Choroid plexus epithelial cell (primary cell): ENCODE data around the gene PPL.
A peak's percentile ranks its signal among the peaks of the same experiment; 100 is the strongest.

ENCODE experiments used
- DNase-seq: peaks from one replicate; pipeline ENCODE4 v3.0.0-alpha.2; 2010; ENCODE audit warnings: low read depth
- H3K4me3 ChIP-seq: 2 replicates; pipeline ENCODE4 v1.5.1; 2011; ENCODE audit warnings: low read depth, mild to moderate bottlenecking, control low read depth, low read length, moderate library complexity
- TF ChIP-seq, protein P1 (sequence below): conservative IDR thresholded peaks from 2 replicates; pipeline ENCODE4 v1.5.1; 2011; ENCODE audit warnings: low read depth, mild to moderate bottlenecking, control low read depth, inconsistent platforms, low read length, moderate library complexity

PPL gene

GRCh38 chr16:4893103-4893862 lies 43.7 kb downstream of the PPL start:
- TF ChIP-seq, protein P1, sequence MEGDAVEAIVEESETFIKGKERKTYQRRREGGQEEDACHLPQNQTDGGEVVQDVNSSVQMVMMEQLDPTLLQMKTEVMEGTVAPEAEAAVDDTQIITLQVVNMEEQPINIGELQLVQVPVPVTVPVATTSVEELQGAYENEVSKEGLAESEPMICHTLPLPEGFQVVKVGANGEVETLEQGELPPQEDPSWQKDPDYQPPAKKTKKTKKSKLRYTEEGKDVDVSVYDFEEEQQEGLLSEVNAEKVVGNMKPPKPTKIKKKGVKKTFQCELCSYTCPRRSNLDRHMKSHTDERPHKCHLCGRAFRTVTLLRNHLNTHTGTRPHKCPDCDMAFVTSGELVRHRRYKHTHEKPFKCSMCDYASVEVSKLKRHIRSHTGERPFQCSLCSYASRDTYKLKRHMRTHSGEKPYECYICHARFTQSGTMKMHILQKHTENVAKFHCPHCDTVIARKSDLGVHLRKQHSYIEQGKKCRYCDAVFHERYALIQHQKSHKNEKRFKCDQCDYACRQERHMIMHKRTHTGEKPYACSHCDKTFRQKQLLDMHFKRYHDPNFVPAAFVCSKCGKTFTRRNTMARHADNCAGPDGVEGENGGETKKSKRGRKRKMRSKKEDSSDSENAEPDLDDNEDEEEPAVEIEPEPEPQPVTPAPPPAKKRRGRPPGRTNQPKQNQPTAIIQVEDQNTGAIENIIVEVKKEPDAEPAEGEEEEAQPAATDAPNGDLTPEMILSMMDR: no peak
- H3K4me3 ChIP-seq: no peak overlapping the region
- DNase-seq: no peak

DNA sequence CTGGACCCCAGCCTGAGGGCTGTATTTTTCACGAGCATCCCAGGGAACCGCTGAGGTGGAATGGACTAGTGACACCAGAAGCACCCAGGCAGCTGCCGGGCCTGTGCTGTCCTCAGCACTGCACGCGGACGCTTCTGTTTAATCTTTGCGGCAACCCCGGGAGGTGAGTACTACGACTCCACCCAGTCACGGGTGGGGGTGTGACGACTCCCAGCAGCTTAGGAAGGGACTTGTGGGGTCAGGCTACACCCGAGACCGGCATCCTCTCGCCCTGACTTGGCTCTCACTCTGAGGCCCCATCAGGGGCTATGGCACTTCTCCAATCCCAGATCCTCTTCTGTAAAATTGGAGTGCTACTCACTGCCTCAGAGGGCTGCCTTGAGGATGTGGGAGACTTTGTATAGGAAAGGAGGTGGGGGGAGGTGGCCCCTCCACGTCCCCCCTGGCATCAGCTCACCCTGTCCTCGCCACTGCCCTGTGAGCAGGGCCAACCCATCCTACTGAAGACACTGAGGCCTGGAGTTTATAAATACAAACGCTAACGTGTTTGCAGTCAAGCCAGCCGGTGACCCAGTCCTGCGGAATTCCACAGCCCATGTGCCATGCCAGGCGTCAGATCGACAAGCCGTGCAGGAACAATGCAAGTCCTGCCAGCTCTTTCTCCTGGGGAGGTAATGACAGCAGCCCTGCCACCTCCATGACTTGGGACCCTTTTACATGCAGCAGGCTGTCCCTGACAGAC lies 44.4 kb downstream of the PPL start:
- TF ChIP-seq, protein P1: no peak
- peak; percentile 60 for DNase-seq
- no peak overlapping the region for H3K4me3 ChIP-seq

DNA sequence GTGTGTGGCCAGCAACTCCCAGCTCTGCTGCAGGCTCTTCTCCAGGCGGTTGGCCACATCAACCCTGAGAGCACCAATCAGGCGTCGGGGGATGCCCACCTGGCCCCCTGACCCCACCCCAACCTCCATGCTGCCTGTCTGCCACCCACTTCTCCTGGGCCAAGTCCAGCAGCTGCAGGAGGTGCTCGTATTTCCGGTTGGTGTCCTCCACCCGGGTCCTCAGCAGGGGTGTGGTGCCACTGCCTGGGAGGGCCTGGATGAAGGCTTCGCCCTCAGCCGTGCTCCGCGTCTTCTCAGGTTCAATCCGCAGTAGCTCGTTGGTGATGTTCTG lies 45.1 kb downstream of the PPL start:
- TF ChIP-seq, protein P1: no peak
- no peak for DNase-seq
- H3K4me3 ChIP-seq: no peak overlapping the region

DNA sequence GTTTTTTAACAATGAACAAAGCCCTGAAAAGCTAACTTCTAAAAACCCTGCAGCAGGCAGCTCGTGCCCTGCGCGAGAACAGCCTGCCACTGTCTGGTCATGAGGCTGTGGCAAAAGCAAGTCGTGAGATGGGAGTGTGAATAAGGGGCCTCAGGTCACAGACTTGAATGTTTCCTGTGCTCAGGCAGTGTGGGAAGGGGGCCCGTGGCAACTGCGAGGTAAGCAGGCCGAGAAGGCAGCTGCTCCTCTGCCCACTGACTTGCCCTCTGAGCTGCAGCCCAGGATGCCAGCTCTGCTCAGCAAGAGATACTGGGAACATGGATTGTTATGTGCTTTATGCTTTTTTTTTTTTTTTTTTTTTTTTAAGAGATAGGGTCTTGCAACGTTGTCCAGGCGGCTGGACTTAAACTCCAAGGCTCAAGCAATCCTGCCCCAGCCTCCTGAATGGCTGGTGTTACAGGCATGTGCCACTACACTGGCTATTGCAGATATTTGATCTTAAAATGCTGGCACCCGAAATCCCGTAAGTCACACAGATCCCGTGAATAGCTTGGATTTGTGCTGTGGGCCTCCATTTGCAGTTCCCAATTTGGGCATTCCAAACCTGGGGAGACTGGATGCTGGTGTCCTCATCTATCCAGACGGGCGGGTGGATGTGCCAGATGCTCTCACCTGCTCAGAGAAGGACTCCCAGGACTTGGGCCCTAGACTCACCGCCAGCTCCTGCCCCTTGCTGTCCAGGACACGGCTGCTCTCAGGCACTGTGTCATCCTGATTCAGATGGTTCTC lies 45.7 kb downstream of the PPL start:
- H3K4me3 ChIP-seq: no peak overlapping the region
- TF ChIP-seq, protein P1: no peak
- no peak for DNase-seq

DNA sequence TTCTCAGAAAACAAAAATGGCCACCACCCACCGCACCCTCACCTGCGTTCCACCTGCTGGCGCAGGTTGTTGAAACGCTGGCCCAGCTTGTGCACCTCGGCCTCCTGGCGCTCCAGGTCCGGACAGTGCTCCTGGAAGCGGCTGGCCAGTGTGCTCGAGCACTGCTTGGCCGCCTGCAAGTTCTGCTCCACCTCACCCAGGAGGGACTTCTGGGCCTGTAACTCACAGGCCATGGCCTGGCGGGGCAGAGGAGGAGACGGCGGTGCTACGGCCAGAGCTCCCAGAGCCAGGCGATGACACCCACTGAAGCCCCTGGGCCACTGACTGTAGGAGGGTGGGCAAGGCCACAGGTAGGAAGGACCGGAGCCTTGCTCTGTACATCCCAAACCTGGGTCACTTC lies 46.3 kb downstream of the PPL start:
- no peak overlapping the region for H3K4me3 ChIP-seq
- TF ChIP-seq, protein P1: no peak
- no peak for DNase-seq

DNA sequence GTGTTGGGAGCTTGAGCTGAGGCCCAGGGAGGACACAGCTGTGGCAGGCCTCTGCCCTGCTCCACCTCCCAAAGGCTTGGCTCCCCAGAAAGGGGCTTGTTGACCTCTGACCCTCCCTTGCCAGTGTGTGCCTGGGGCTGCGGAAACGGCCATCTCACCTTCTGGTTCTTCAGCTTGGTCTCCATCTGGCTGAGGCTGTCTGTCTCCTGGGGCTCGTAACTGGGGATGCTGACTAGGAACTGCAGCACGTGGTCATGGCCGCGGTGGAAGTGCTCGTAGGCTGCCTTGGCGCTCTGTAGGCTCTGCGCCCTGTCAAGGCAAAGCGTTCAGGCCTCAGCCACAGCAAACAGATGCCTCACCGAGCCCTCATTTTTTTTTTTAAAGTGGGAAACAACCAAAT lies 46.9 kb downstream of the PPL start:
- DNase-seq: no peak
- TF ChIP-seq, protein P1: no peak
- no peak overlapping the region for H3K4me3 ChIP-seq
